Adrenal gland (tissue), 5 donors: ENCODE results near the gene SAMD9L.

Source experiments
- POLR2A ChIP-seq, 2 donors: fragments of 450-650 bp; IDR thresholded peaks; one replicate each; pipeline ENCODE4 v1.6.1; 2017; ENCODE audit warnings: antibody characterized with exemption in 2 of 2, mild to moderate bottlenecking in 2 of 2, moderate library complexity in 1 of 2
- TF ChIP-seq, protein P1 (sequence below), 6 experiments: fragments of 450-650 bp in 4 of 6; fragments of 200-600 bp in 2 of 6; sonication (generic) in 1 of 6; IDR thresholded peaks; 1 replicate in 5 of 6; 2 replicates in 1 of 6; pipeline versions ENCODE4 v1.5.1 to v1.8.0; 2016 to 2021; ENCODE audit warnings: antibody characterized with exemption in 6 of 6, mild to moderate bottlenecking in 2 of 6, moderate library complexity in 1 of 6
- donor health status: DM: no; HTN: no; CAD: no.

DNA sequence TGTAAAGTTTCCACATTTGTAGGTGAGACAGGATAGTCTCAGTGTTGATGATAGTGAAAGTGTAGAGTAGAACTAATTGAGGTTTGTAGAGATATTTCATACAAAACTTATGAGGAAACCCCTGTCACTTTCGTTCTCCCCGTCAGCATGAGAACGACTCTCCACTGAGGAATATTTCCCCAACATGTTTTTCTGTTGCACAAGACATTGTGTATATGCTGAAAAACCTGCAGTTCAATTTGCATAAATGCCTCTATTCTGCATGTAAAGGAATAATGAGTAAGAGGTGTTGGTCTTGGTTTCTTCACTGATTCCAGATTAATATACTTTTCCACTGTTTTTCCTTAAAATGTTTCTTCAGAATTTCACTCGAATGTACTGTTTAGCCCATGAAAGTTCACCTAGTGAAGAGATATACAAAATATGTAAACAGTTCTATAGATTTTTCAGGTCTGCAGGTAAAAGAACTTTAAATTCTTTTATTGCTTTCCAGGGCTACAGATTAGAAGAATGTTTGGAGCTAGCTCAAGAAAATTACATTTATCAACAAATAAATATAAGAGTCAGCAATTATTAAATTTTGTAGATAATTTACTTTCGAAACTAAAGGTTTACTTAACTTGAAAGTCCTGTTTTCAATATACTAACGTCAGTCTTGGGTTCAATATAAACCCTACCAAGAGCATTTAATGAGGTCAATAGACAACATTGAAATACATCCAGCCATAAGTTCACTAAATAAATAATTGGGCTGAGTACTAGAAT is 40.9 kb upstream of the SAMD9L start:
- TF ChIP-seq, protein P1, sequence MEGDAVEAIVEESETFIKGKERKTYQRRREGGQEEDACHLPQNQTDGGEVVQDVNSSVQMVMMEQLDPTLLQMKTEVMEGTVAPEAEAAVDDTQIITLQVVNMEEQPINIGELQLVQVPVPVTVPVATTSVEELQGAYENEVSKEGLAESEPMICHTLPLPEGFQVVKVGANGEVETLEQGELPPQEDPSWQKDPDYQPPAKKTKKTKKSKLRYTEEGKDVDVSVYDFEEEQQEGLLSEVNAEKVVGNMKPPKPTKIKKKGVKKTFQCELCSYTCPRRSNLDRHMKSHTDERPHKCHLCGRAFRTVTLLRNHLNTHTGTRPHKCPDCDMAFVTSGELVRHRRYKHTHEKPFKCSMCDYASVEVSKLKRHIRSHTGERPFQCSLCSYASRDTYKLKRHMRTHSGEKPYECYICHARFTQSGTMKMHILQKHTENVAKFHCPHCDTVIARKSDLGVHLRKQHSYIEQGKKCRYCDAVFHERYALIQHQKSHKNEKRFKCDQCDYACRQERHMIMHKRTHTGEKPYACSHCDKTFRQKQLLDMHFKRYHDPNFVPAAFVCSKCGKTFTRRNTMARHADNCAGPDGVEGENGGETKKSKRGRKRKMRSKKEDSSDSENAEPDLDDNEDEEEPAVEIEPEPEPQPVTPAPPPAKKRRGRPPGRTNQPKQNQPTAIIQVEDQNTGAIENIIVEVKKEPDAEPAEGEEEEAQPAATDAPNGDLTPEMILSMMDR (IDR thresholded peaks at IDR 0.05) = no peak
- no peak for TF ChIP-seq POLR2A (IDR thresholded peaks at IDR 0.05)
